Fibroblast of lung (primary cell): Measurements from ENCODE around the gene PRR22. TPM values are rescaled to one million over a fixed set of nuclear protein-coding genes. Genes with fewer than 3 reads are reported as not detected.

Experiments
- DNase-seq, 2 donors: peaks; one replicate each; pipeline versions ENCODE4 v3.0.0 to v3.0.0-alpha.2; 2010; ENCODE audit warnings: low read depth in 2 of 2
- H2AFZ ChIP-seq: 2 replicates; pipeline ENCODE4 v1.5.1; 2012; ENCODE audit warnings: low read length, control low read depth, inconsistent platforms
- H3K27ac ChIP-seq: 2 replicates; pipeline ENCODE4 v1.5.1; 2011; ENCODE audit warnings: low read length, control low read depth; ENCODE audit not compliant: insufficient read depth
- H3K27me3 ChIP-seq: 2 replicates; pipeline ENCODE4 v1.5.1; 2011; ENCODE audit warnings: mild to moderate bottlenecking, low read length; ENCODE audit not compliant: control insufficient read depth, insufficient read depth
- H3K36me3 ChIP-seq: 2 replicates; pipeline ENCODE4 v1.5.1; 2011; ENCODE audit warnings: low read length; ENCODE audit not compliant: control insufficient read depth, insufficient read depth
- H3K4me1 ChIP-seq: 2 replicates; pipeline ENCODE4 v1.5.1; 2011; ENCODE audit warnings: low read length; ENCODE audit not compliant: control insufficient read depth, insufficient read depth; ENCODE audit errors: extremely low read depth
- H3K4me2 ChIP-seq: 2 replicates; pipeline ENCODE4 v1.5.1; 2011; ENCODE audit warnings: low read length, control low read depth; ENCODE audit not compliant: insufficient read depth; ENCODE audit errors: extremely low read depth
- H3K4me3 ChIP-seq, 4 experiments: fragments of 200-600 bp in 1 of 4; sonication (generic) in 1 of 4; replicated peaks in 1 of 4; 2 replicates each; pipeline ENCODE4 v1.5.1; 2011 to 2016; ENCODE audit warnings: low read length in 4 of 4, low read depth in 3 of 4, mild to moderate bottlenecking in 3 of 4, control low read depth in 2 of 4, inconsistent platforms in 1 of 4, mixed read lengths in 1 of 4; ENCODE audit not compliant: insufficient read depth in 1 of 4; ENCODE audit errors: control extremely low read depth in 1 of 4
- H3K79me2 ChIP-seq: 2 replicates; pipeline ENCODE4 v1.5.1; 2012; ENCODE audit warnings: mild to moderate bottlenecking, low read length, inconsistent platforms; ENCODE audit not compliant: control insufficient read depth, insufficient read depth
- H3K9ac ChIP-seq: 2 replicates; pipeline ENCODE4 v1.5.1; 2011; ENCODE audit warnings: mild to moderate bottlenecking, low read length, control low read depth; ENCODE audit not compliant: insufficient read depth
- H3K9me3 ChIP-seq: 2 replicates; pipeline ENCODE4 v1.5.1; 2012; ENCODE audit warnings: low read depth, low read length; ENCODE audit not compliant: control insufficient read depth, insufficient read depth
- H4K20me1 ChIP-seq: 2 replicates; pipeline ENCODE4 v1.5.1; 2011; ENCODE audit warnings: low read length; ENCODE audit not compliant: control insufficient read depth, insufficient read depth; ENCODE audit errors: extremely low read depth
- CTCF ChIP-seq, 2 donors: IDR thresholded peaks in 1 of 2; conservative IDR thresholded peaks in 1 of 2; 1 replicate in 1 of 2; 2 replicates in 1 of 2; pipeline ENCODE4 v1.5.1; 2011 to 2012; ENCODE audit warnings: low read length in 2 of 2, control low read depth in 1 of 2, inconsistent platforms in 1 of 2, low read depth in 1 of 2, mild to moderate bottlenecking in 1 of 2
- EZH2 ChIP-seq: IDR thresholded peaks from 2 replicates; pipeline ENCODE4 v1.5.1; 2012; ENCODE audit warnings: low read length, control low read depth, mild to moderate bottlenecking; ENCODE audit errors: missing control alignments
- polyA plus RNA-seq, 2 donors: library from polyadenylated mRNA; depleted of rRNA in 1 of 2; stranded (reverse) in 1 of 2; unstranded in 1 of 2; fragments of >200 nt; gene quantifications; 2 replicates each; pipeline ENCODE4 v1.2.1, GENCODE V29; 2011 to 2012; ENCODE audit warnings: missing spikeins in 1 of 2
- total RNA-seq: library from RNA; depleted of rRNA; stranded (reverse); fragments of >200 nt; gene quantifications from 2 replicates; pipeline ENCODE4 v1.2.1, GENCODE V29; 2014

PRR22 gene
- total and polyA plus RNA-seq, 2 donors (not counting 1 experiment from before 2014, with no cell fraction given): 0.15 to 0.17 TPM

GRCh38 chr19:5825178-5825577 lies 40.6 kb upstream of the PRR22 start:
- TF ChIP-seq CTCF (conservative IDR thresholded peaks at IDR 0.05 in 1 of 2, IDR thresholded peaks at IDR 0.05 in 1 of 2; ENCODE audit: low read depth in 1 of 2, low read length in 2 of 2): no peak
- no peak for TF ChIP-seq EZH2
- Histone ChIP-seq H3K9me3 (no peaks in the 10 kb centered on the region), H3K27me3 (peaks cover 20% of the 10 kb centered on the region), H3K4me1 (no peaks in the 10 kb centered on the region), H3K79me2 (no peaks in the 10 kb centered on the region), H2AFZ (no peak overlapping the region), H4K20me1 (no peaks in the 10 kb centered on the region), H3K36me3 (no peaks in the 10 kb centered on the region), H3K4me3 (no peak overlapping the region), H3K9ac (no peak overlapping the region), H3K27ac (no peak overlapping the region), H3K4me2 (no peak overlapping the region)
- DNase-seq: no peak

GRCh38 chr19:5824751-5825150 lies 40.2 kb upstream of the PRR22 start:
- H2AFZ ChIP-seq: no peak overlapping the region
- no peak overlapping the region for H3K4me3 ChIP-seq
- H4K20me1 ChIP-seq: no peaks in the 10 kb centered on the region
- peaks cover 16% of the 10 kb centered on the region for H3K27me3 ChIP-seq
- H3K9me3 ChIP-seq: no peaks in the 10 kb centered on the region
- DNase-seq: no peak
- no peak overlapping the region for H3K27ac ChIP-seq
- no peaks in the 10 kb centered on the region for H3K4me1 ChIP-seq
- no peak for TF ChIP-seq CTCF (conservative IDR thresholded peaks at IDR 0.05 in 1 of 2, IDR thresholded peaks at IDR 0.05 in 1 of 2; ENCODE audit: low read depth in 1 of 2, low read length in 2 of 2)
- TF ChIP-seq EZH2: no peak
- H3K4me2 ChIP-seq: no peak overlapping the region
- H3K36me3 ChIP-seq: no peaks in the 10 kb centered on the region
- H3K9ac ChIP-seq: no peak overlapping the region
- H3K79me2 ChIP-seq: no peaks in the 10 kb centered on the region

GRCh38 chr19:5823579-5824281 lies 39.2 kb upstream of the PRR22 start:
- Histone ChIP-seq H3K36me3 (no peaks in the 10 kb centered on the region), H3K27me3 (peaks cover 6% of the 10 kb centered on the region), H3K4me3 (no peak overlapping the region), H3K9me3 (no peaks in the 10 kb centered on the region), H3K79me2 (no peaks in the 10 kb centered on the region), H4K20me1 (no peaks in the 10 kb centered on the region), H3K27ac (no peak overlapping the region), H2AFZ (no peak overlapping the region), H3K4me2 (no peak overlapping the region), H3K9ac (no peak overlapping the region), H3K4me1 (no peaks in the 10 kb centered on the region)
- TF ChIP-seq CTCF (conservative IDR thresholded peaks at IDR 0.05 in 1 of 2, IDR thresholded peaks at IDR 0.05 in 1 of 2; ENCODE audit: low read depth in 1 of 2, low read length in 2 of 2) (no peak), EZH2 (no peak)
- no peak for DNase-seq
